GM12878 (cell line): ENCODE results near the gene PROX1. TPM values are rescaled to one million over a fixed set of nuclear protein-coding genes. Genes with fewer than 3 reads are reported as not detected.

Source experiments
- ATAC-seq: fragments of 200-7000 bp; cut with Tn5 transposase; 3 replicates; pipeline ENCODE4 v1.9.1; 2020; ENCODE audit warnings: mild to moderate bottlenecking, moderate library complexity
- BruUV-seq: library from RNA; stranded (reverse); fragments of 400-500 nt; replicated peaks from 2 replicates; lab custom pipeline; 2021; lab: Mats Ljungman, UMichigan
- CTCF ChIA-PET: fragments of 300-600 bp; sonication (Branson Sonifier 250); formaldehyde crosslinking; extraction: SDS; loops from one replicate; lab custom pipeline; 2021; ENCODE audit warnings: inconsistent platforms; lab: Yijun Ruan, JAX
- POLR2A ChIA-PET: fragments of 350-600 bp; formaldehyde crosslinking; extraction: SDS; loops from one replicate; lab custom pipeline; 2021; ENCODE audit warnings: inconsistent platforms; lab: Charles Lee
- RAD21 ChIA-PET: fragments of 300-600 bp; sonication (Branson Sonifier 250); formaldehyde crosslinking; loops from one replicate; lab custom pipeline; 2023; ENCODE audit warnings: antibody characterized with exemption; ENCODE audit not compliant: unreplicated experiment; lab: Charles Lee
- SMC1A ChIA-PET: fragments of 300-600 bp; sonication (Branson Sonifier 250); formaldehyde crosslinking; loops from one replicate; lab custom pipeline; 2023; ENCODE audit not compliant: unreplicated experiment, uncharacterized antibody; lab: Charles Lee
- DNase-seq: peaks from one replicate; pipeline ENCODE4 v3.0.0-alpha.2; 2011; ENCODE audit warnings: low read depth, low spot score
- FAIRE-seq: peaks from 3 replicates; lab custom pipeline; 2011; peaks lifted over from hg19 to GRCh38; lab: Jason Lieb, UNC
- H2AFZ ChIP-seq: 2 replicates; pipeline ENCODE4 v1.6.0; 2011; ENCODE audit warnings: low read depth, low read length, control low read depth; ENCODE audit not compliant: control insufficient read depth
- H3K27ac ChIP-seq: 2 replicates; pipeline ENCODE4 v1.5.1; 2011; ENCODE audit warnings: control low read depth; ENCODE audit not compliant: control insufficient read depth, insufficient read depth
- H3K27me3 ChIP-seq, 2 experiments: replicated peaks in 1 of 2; 2 replicates each; pipeline versions ENCODE4 v1.6.0 to v1.6.1; 2011; ENCODE audit warnings: low read length in 1 of 2; ENCODE audit not compliant: control insufficient read depth in 2 of 2, insufficient read depth in 2 of 2
- H3K36me3 ChIP-seq, 2 experiments: 2 replicates each; pipeline ENCODE4 v1.5.1; 2011; ENCODE audit warnings: low read length in 1 of 2; ENCODE audit not compliant: control insufficient read depth in 2 of 2, insufficient read depth in 2 of 2
- H3K4me1 ChIP-seq: 2 replicates; pipeline ENCODE4 v1.6.1; 2011; ENCODE audit warnings: mild to moderate bottlenecking, low read length, moderate library complexity, mixed read lengths; ENCODE audit not compliant: control insufficient read depth, insufficient read depth
- H3K4me2 ChIP-seq: 2 replicates; pipeline ENCODE4 v1.6.0; 2011; ENCODE audit warnings: control low read depth; ENCODE audit not compliant: control insufficient read depth, insufficient read depth
- H3K4me3 ChIP-seq: fragments of 200-600 bp; sonication (generic); 2 replicates; pipeline ENCODE4 v1.5.1; 2016
- H3K79me2 ChIP-seq: 2 replicates; pipeline ENCODE4 v1.6.0; 2011; ENCODE audit warnings: low read length; ENCODE audit not compliant: control insufficient read depth, insufficient read depth
- H3K9ac ChIP-seq: 2 replicates; pipeline ENCODE4 v1.8.0; 2011; ENCODE audit warnings: low read length, control low read depth, mixed read lengths; ENCODE audit not compliant: control insufficient read depth, insufficient read depth
- H3K9me3 ChIP-seq: replicated peaks from 3 replicates; pipeline ENCODE4 v1.5.1; 2011; ENCODE audit warnings: mild to moderate bottlenecking, low read length; ENCODE audit not compliant: control insufficient read depth, insufficient read depth
- H4K20me1 ChIP-seq: 2 replicates; pipeline ENCODE4 v1.6.0; 2011; ENCODE audit not compliant: control insufficient read depth, insufficient read depth
- CBX5 ChIP-seq: sonication (generic); IDR thresholded peaks from 2 replicates; pipeline ENCODE4 v1.6.1; 2016; ENCODE audit warnings: low read depth, moderate library complexity, mild to moderate bottlenecking, inconsistent platforms
- CHD1 ChIP-seq: IDR thresholded peaks from 2 replicates; pipeline ENCODE4 v1.6.1; 2012; ENCODE audit warnings: low read depth, low read length, improper control_type of control experiment
- GABPA ChIP-seq: IDR thresholded peaks from 2 replicates; pipeline ENCODE4 v1.6.1; 2014; ENCODE audit warnings: antibody characterized with exemption, low read depth, mild to moderate bottlenecking, inconsistent platforms
- KAT2A ChIP-seq: conservative IDR thresholded peaks from 2 replicates; pipeline ENCODE4 v1.6.1; 2011; ENCODE audit warnings: low read depth, low read length; ENCODE audit not compliant: control insufficient read depth
- RELA ChIP-seq: fragments of 450-650 bp; IDR thresholded peaks from 2 replicates; pipeline ENCODE4 v1.8.0; 2014; ENCODE audit warnings: borderline replicate concordance; ENCODE audit not compliant: partially characterized antibody
- TCF7 ChIP-seq: IDR thresholded peaks from 2 replicates; pipeline ENCODE4 v1.6.1; 2014; ENCODE audit warnings: antibody characterized with exemption, borderline replicate concordance
- ZNF384 ChIP-seq: IDR thresholded peaks from 2 replicates; pipeline ENCODE4 v1.6.1; 2012; ENCODE audit warnings: low read depth, mild to moderate bottlenecking, low read length, improper control_type of control experiment, borderline replicate concordance
- WGBS: methylation state at CpG from one replicate; pipeline ENCODE4 v1.1.6; 2016; ENCODE audit warnings: low lambda C conversion rate; ENCODE audit not compliant: insufficient replicate concordance, insufficient coverage; ENCODE audit errors: missing lambda C conversion rate; 5-methylcytosine and 5-hydroxymethylcytosine counted together
- in situ Hi-C: fragments of 300-500 bp; cut with MboI; formaldehyde crosslinking; loops from 9 replicates; pipeline ENCODE4 v1.14.3; 2018; ENCODE audit warnings: mixed read lengths
- intact Hi-C: fragments of 100-400 bp; cut with micrococcal nuclease; formaldehyde crosslinking; loops from one replicate; pipeline ENCODE4 v1.14.2; 2022; ENCODE audit not compliant: unreplicated experiment
- polyA plus RNA-seq, 11 experiments: library from polyadenylated mRNA; depleted of rRNA in 4 of 11; unstranded in 6 of 11; stranded (reverse) in 5 of 11; fragments of >200 nt; fragmentation: Nextera tagmentation in 4 of 11; fragmentation: Illumina TruSeq in 1 of 11; extraction: Ambion mirVana in 4 of 11; extraction: Trizol in 1 of 11; gene quantifications; 1 replicate in 1 of 11; 2 replicates in 10 of 11; pipeline versions ENCODE4 v1.2.1 to v1.2.3, GENCODE V29; 2011 to 2016; ENCODE audit warnings: inconsistent platforms in 2 of 11, missing spikeins in 2 of 11, low read depth in 1 of 11
- total RNA-seq, 4 experiments: library from RNA; depleted of rRNA in 3 of 4; stranded (reverse); fragments of >200 nt in 3 of 4; fragmentation: Illumina TruSeq in 1 of 4; extraction: Trizol in 1 of 4; gene quantifications; 2 replicates each; pipeline versions ENCODE4 v1.2.1 to v1.2.3, GENCODE V29; 2013 to 2021
- TF ChIP-seq, protein P1 (sequence below): IDR thresholded peaks from 2 replicates; pipeline ENCODE4 v1.6.1; 2012; ENCODE audit warnings: improper control_type of control experiment, low read depth, low read length; ENCODE audit not compliant: insufficient replicate concordance
- TF ChIP-seq, protein P2 (sequence below): IDR thresholded peaks from 2 replicates; pipeline ENCODE4 v1.6.1; 2011; ENCODE audit warnings: borderline replicate concordance, low read depth, mild to moderate bottlenecking, moderate library complexity, mixed read lengths, low read length; ENCODE audit not compliant: insufficient read depth; ENCODE audit errors: extremely low read length
- TF ChIP-seq, protein P3 (sequence below): IDR thresholded peaks from 2 replicates; pipeline ENCODE4 v1.6.1; 2012; ENCODE audit warnings: low read depth, low read length, improper control_type of control experiment

Gene PROX1
- total and polyA plus RNA-seq, 10 of the 15 experiments (the other 5 are each of a cell fraction or from before 2014, with no cell fraction given), result under 0.01 to 0.44 (median 0.03) TPM; not detected in 4

DNA sequence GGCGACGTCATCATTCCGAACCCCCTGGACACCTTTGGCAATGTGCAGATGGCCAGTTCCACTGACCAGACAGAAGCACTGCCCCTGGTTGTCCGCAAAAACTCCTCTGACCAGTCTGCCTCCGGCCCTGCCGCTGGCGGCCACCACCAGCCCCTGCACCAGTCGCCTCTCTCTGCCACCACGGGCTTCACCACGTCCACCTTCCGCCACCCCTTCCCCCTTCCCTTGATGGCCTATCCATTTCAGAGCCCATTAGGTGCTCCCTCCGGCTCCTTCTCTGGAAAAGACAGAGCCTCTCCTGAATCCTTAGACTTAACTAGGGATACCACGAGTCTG lies 10.0 kb downstream of the PROX1 start (continued):
- TF ChIP-seq, protein P1, sequence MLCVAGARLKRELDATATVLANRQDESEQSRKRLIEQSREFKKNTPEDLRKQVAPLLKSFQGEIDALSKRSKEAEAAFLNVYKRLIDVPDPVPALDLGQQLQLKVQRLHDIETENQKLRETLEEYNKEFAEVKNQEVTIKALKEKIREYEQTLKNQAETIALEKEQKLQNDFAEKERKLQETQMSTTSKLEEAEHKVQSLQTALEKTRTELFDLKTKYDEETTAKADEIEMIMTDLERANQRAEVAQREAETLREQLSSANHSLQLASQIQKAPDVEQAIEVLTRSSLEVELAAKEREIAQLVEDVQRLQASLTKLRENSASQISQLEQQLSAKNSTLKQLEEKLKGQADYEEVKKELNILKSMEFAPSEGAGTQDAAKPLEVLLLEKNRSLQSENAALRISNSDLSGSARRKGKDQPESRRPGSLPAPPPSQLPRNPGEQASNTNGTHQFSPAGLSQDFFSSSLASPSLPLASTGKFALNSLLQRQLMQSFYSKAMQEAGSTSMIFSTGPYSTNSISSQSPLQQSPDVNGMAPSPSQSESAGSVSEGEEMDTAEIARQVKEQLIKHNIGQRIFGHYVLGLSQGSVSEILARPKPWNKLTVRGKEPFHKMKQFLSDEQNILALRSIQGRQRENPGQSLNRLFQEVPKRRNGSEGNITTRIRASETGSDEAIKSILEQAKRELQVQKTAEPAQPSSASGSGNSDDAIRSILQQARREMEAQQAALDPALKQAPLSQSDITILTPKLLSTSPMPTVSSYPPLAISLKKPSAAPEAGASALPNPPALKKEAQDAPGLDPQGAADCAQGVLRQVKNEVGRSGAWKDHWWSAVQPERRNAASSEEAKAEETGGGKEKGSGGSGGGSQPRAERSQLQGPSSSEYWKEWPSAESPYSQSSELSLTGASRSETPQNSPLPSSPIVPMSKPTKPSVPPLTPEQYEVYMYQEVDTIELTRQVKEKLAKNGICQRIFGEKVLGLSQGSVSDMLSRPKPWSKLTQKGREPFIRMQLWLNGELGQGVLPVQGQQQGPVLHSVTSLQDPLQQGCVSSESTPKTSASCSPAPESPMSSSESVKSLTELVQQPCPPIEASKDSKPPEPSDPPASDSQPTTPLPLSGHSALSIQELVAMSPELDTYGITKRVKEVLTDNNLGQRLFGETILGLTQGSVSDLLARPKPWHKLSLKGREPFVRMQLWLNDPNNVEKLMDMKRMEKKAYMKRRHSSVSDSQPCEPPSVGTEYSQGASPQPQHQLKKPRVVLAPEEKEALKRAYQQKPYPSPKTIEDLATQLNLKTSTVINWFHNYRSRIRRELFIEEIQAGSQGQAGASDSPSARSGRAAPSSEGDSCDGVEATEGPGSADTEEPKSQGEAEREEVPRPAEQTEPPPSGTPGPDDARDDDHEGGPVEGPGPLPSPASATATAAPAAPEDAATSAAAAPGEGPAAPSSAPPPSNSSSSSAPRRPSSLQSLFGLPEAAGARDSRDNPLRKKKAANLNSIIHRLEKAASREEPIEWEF, result no peak
- no peak for TF ChIP-seq GABPA

DNA sequence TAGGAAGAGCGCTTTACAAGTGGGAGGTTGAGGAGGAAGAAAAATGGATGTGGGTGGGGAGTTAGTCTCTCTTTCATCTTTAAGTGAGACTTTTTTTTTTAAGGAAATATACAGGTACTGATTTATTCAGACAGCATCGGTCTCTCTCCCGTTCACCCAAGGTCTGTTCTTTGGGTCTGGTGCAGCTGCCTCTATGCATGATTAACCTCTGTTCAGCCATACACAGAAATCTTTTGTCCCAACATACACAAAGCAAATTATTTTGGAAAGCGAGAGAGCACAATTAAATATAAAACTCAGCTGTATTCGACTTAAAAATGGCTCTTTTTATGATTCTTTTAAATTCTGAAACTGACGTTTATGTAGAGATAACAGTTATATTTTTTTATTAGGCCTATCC lies 11.0 kb downstream of the PROX1 start:
- 45% methylated on average over 6 of the region's 6 CpGs for WGBS
- ChIA-PET CTCF (no interaction called here), POLR2A (no interaction called here), SMC1A (no interaction called here), RAD21 (no interaction called here)
- no peaks in the 10 kb centered on the region for H4K20me1 ChIP-seq
- ATAC-seq (no peak), DNase-seq (no peak), FAIRE-seq (no peak)
- H3K27ac ChIP-seq, result no peak overlapping the region
- no peaks in the 10 kb centered on the region; a peak in 2 of 4 replicates for H3K27me3 ChIP-seq
- no peak overlapping the region for H3K9ac ChIP-seq
- H3K36me3 ChIP-seq, result no peaks in the 10 kb centered on the region
- H3K79me2 ChIP-seq, result no peaks in the 10 kb centered on the region
- BruUV-seq, result no TSS peak
- no peak overlapping the region for H3K4me3 ChIP-seq
- no peak overlapping the region for H2AFZ ChIP-seq
- in situ Hi-C loops, result no loop called here
- TF ChIP-seq, protein P2, sequence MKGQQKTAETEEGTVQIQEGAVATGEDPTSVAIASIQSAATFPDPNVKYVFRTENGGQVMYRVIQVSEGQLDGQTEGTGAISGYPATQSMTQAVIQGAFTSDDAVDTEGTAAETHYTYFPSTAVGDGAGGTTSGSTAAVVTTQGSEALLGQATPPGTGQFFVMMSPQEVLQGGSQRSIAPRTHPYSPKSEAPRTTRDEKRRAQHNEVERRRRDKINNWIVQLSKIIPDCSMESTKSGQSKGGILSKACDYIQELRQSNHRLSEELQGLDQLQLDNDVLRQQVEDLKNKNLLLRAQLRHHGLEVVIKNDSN, result no peak
- TF ChIP-seq RELA (no peak), TCF7 (no peak), KAT2A (no peak), ZNF384 (no peak), CHD1 (no peak), CBX5 (no peak)
- TF ChIP-seq, protein P3, sequence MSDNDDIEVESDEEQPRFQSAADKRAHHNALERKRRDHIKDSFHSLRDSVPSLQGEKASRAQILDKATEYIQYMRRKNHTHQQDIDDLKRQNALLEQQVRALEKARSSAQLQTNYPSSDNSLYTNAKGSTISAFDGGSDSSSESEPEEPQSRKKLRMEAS, result no peak
- H3K4me2 ChIP-seq, result no peak overlapping the region
- no peaks in the 10 kb centered on the region for H3K9me3 ChIP-seq
- intact Hi-C loops, result no loop called here
- no peaks in the 10 kb centered on the region for H3K4me1 ChIP-seq
